ENCODE results near the gene TMPRSS12. TPM values are rescaled to one million over a fixed set of nuclear protein-coding genes. Genes with fewer than 3 reads are reported as not detected.
"Not testable (repeated sequence)": the region's sequence is repeated elsewhere in the genome, so short reads cannot be mapped to it uniquely, and the experiment has no call there.

TMPRSS12 gene
- total RNA-seq, 1 donor from 2014 or later, result not detected

DNA sequence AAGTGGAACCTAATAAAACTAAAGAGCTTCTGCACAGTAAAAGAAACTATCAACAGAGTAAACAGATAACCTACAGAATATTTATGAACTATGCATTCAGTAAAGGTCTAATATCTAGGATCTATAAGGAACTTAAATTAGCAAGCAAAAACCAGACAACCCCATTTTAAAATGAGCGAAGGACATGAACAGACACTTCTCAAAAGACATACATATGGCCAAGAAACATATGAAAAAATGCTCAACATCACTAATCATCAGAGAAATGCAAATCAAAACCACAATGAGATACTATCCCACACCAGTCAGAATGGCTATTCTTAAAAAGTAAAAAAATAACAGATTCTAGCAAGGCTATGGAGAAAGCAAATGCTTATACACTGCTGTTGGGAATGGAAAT is 12.5 kb downstream of the TMPRSS12 start:
- H3K36me3 ChIP-seq (ENCODE audit: control insufficient read depth in 3 of 3, insufficient read depth in 3 of 3, low read length in 3 of 3); H3K27me3 ChIP-seq (ENCODE audit: control insufficient read depth in 3 of 3, insufficient read depth in 3 of 3, low read length in 3 of 3); H3K9ac ChIP-seq (ENCODE audit: low read depth in 1 of 3, low read length in 3 of 3); H3K9me3 ChIP-seq (ENCODE audit: control insufficient read depth in 3 of 3, low read length in 3 of 3); H3K27ac ChIP-seq (ENCODE audit: low read depth, low read length); H3K4me1 ChIP-seq (ENCODE audit: control insufficient read depth in 3 of 3, insufficient read depth in 3 of 3, low read length in 3 of 3); H3K4me3 ChIP-seq (ENCODE audit: low read length in 3 of 3): not testable (repeated sequence)

DNA sequence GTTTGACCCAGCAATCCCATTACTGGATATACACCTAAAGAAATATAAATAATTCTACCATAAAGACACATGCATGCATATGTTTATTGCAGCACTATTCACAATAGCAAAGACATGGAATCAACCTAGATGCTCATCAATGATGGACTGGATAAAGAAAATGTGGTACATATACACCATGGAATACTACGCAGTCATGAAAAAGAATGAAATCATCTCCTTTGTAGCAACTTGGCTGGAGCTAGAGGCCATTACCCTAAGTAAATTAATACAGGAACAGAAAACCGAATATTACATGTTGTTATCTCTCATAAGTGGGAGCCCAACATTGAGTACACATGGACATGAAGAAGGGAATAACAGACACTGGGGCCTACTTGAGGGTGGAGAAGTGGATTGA is 13.0 kb downstream of the TMPRSS12 start:
- not testable (repeated sequence) for H3K9me3 ChIP-seq (ENCODE audit: control insufficient read depth in 3 of 3, low read length in 3 of 3); H3K4me3 ChIP-seq (ENCODE audit: low read length in 3 of 3); H3K27me3 ChIP-seq (ENCODE audit: control insufficient read depth in 3 of 3, insufficient read depth in 3 of 3, low read length in 3 of 3); H3K36me3 ChIP-seq (ENCODE audit: control insufficient read depth in 3 of 3, insufficient read depth in 3 of 3, low read length in 3 of 3); H3K9ac ChIP-seq (ENCODE audit: low read depth in 1 of 3, low read length in 3 of 3); H3K4me1 ChIP-seq (ENCODE audit: control insufficient read depth in 3 of 3, insufficient read depth in 3 of 3, low read length in 3 of 3); H3K27ac ChIP-seq (ENCODE audit: low read depth, low read length)

DNA sequence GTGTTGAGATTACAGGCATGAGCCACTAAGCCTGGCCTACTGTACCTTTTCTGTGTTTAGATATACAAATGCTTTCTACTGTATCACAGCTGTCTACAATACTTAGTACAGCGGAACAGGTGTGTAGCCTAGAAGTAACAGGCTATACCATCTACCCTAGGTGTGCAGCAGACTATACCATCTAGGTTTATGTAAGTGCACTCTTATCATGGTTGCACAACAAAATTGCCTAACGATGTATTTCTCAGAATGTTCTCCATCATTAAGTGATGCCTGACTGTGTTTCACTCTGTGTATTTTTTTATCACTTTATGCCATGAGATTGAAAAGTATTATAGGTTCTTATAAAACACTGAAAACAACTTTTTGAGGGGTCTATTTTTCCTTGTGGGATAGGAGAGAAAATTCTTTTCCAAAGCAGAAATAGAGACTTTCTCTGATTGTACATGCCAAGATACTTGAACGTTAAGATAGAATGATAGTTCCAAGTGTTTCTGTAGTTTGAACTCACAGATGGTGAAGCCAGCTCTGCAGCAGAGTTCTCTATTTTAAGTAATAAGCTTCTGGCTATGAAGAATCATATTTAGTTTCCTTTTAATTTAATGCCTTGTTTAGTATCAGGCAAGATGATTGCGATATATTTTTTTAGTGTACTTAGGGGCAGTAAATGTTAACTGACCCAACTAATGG is 17.0 kb downstream of the TMPRSS12 start:
- H3K9me3 ChIP-seq (ENCODE audit: control insufficient read depth in 3 of 3, low read length in 3 of 3), result no peaks in the 10 kb centered on the region
- no peak overlapping the region for H3K27ac ChIP-seq (ENCODE audit: low read depth, low read length)
- H3K27me3 ChIP-seq (ENCODE audit: control insufficient read depth in 3 of 3, insufficient read depth in 3 of 3, low read length in 3 of 3), result no peaks in the 10 kb centered on the region
- H3K36me3 ChIP-seq (ENCODE audit: control insufficient read depth in 3 of 3, insufficient read depth in 3 of 3, low read length in 3 of 3), result no peaks in the 10 kb centered on the region
- no peaks in the 10 kb centered on the region for H3K4me1 ChIP-seq (ENCODE audit: control insufficient read depth in 3 of 3, insufficient read depth in 3 of 3, low read length in 3 of 3)
- H3K9ac ChIP-seq (ENCODE audit: low read depth in 1 of 3, low read length in 3 of 3), result no peak overlapping the region
- no peak overlapping the region for H3K4me3 ChIP-seq (ENCODE audit: low read length in 3 of 3)

DNA sequence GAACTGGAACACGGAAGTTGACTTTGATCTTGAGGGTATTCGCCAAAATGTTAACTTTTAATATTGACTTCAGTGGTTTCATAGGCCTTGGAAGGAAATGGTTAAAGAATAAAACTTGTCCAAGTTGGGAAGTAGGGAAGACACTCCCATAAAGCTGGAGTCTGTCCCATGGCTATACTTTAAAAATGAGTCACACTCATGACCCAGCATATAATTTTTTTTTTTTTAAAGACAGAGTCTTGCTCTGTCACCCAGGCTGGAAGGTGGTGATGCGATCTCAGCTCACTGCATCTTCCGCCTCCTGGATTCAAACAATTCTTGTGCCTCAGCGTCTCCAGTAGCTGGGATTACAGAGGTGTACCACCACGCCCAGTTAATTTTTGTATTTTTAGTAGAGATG is 19.6 kb downstream of the TMPRSS12 start:
- Histone ChIP-seq H3K4me3 (ENCODE audit: low read length in 3 of 3) (no peak overlapping the region), H3K27ac (ENCODE audit: low read depth, low read length) (no peak overlapping the region), H3K9me3 (ENCODE audit: control insufficient read depth in 3 of 3, low read length in 3 of 3) (no peaks in the 10 kb centered on the region), H3K27me3 (ENCODE audit: control insufficient read depth in 3 of 3, insufficient read depth in 3 of 3, low read length in 3 of 3) (no peaks in the 10 kb centered on the region), H3K36me3 (ENCODE audit: control insufficient read depth in 3 of 3, insufficient read depth in 3 of 3, low read length in 3 of 3) (no peaks in the 10 kb centered on the region), H3K4me1 (ENCODE audit: control insufficient read depth in 3 of 3, insufficient read depth in 3 of 3, low read length in 3 of 3) (no peaks in the 10 kb centered on the region), H3K9ac (ENCODE audit: low read depth in 1 of 3, low read length in 3 of 3) (no peak overlapping the region)

DNA sequence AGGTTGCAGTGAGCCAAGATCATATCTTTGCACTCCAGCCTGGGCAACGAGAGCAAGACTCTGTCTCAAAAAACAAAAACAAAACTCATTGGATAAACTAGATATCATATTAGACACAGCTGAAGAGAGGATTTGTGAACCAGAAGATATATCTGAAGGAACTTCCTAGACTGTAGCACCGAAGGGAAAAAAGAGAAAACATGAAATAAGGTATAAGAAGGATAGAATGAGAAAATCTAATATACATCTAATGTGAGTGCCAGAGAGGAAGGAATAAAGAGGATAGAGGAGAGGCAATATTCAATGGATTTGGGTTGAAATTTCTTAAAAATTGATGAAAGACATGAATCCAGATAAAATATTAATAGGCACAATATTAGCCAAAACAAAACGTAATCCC is 22.5 kb downstream of the TMPRSS12 start:
- no peak overlapping the region for H3K4me3 ChIP-seq (ENCODE audit: low read length in 3 of 3)
- H3K27me3 ChIP-seq (ENCODE audit: control insufficient read depth in 3 of 3, insufficient read depth in 3 of 3, low read length in 3 of 3), result no peaks in the 10 kb centered on the region
- H3K27ac ChIP-seq (ENCODE audit: low read depth, low read length), result no peak overlapping the region
- no peaks in the 10 kb centered on the region for H3K36me3 ChIP-seq (ENCODE audit: control insufficient read depth in 3 of 3, insufficient read depth in 3 of 3, low read length in 3 of 3)
- H3K4me1 ChIP-seq (ENCODE audit: control insufficient read depth in 3 of 3, insufficient read depth in 3 of 3, low read length in 3 of 3), result no peaks in the 10 kb centered on the region
- no peak overlapping the region for H3K9ac ChIP-seq (ENCODE audit: low read depth in 1 of 3, low read length in 3 of 3)
- no peaks in the 10 kb centered on the region for H3K9me3 ChIP-seq (ENCODE audit: control insufficient read depth in 3 of 3, low read length in 3 of 3)

DNA sequence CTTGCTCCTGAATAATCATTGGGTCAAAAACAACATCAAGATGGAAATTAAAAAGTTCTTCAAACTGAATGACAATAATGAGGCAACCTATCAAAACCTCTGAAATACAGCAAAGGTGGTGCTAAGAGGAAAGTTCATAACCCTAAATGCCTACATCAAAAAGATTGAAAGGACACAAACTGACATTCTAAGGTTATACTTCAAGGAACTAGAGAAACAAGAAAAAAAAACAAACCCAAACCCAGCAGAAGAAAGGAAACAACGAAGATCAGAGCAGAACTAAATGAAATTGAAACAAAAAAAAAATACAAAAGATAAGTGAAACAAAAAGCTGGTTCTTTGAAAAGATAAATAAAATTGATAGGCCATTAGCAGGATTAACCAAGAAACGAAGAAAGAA is 26.2 kb downstream of the TMPRSS12 start:
- H3K4me1 ChIP-seq (ENCODE audit: control insufficient read depth in 3 of 3, insufficient read depth in 3 of 3, low read length in 3 of 3); H3K27ac ChIP-seq (ENCODE audit: low read depth, low read length); H3K4me3 ChIP-seq (ENCODE audit: low read length in 3 of 3); H3K9me3 ChIP-seq (ENCODE audit: control insufficient read depth in 3 of 3, low read length in 3 of 3); H3K9ac ChIP-seq (ENCODE audit: low read depth in 1 of 3, low read length in 3 of 3); H3K36me3 ChIP-seq (ENCODE audit: control insufficient read depth in 3 of 3, insufficient read depth in 3 of 3, low read length in 3 of 3); H3K27me3 ChIP-seq (ENCODE audit: control insufficient read depth in 3 of 3, insufficient read depth in 3 of 3, low read length in 3 of 3): not testable (repeated sequence)

DNA sequence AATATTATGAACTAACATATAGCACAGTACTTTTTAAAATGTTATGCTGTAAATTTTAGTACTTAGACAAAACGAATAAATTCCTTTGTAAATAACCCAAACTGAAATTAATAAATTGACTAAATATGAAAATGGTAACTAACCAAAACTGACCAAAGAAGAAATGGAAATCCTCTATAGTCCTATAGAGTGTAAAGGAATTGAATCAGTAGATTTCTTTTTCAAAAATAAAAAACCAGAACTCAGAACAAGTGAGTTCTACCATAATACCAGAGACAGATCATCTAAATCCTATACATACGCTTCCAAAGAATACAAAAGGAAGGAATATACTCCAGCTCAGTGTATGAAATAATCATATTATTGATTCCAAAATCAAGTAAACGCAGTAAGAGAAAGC is 39.8 kb downstream of the TMPRSS12 start:
- H3K27ac ChIP-seq (ENCODE audit: low read depth, low read length), result no peak overlapping the region
- H3K4me3 ChIP-seq (ENCODE audit: low read length in 3 of 3), result no peak overlapping the region
- peaks cover 0 to 6% (median 0%) of the 10 kb centered on the region in 3 donors for H3K9me3 ChIP-seq (ENCODE audit: control insufficient read depth in 3 of 3, low read length in 3 of 3)
- no peak overlapping the region for H3K9ac ChIP-seq (ENCODE audit: low read depth in 1 of 3, low read length in 3 of 3)
- H3K27me3 ChIP-seq (ENCODE audit: control insufficient read depth in 3 of 3, insufficient read depth in 3 of 3, low read length in 3 of 3), result no peaks in the 10 kb centered on the region
- no peaks in the 10 kb centered on the region for H3K36me3 ChIP-seq (ENCODE audit: control insufficient read depth in 3 of 3, insufficient read depth in 3 of 3, low read length in 3 of 3)
- H3K4me1 ChIP-seq (ENCODE audit: control insufficient read depth in 3 of 3, insufficient read depth in 3 of 3, low read length in 3 of 3), result no peaks in the 10 kb centered on the region

DNA sequence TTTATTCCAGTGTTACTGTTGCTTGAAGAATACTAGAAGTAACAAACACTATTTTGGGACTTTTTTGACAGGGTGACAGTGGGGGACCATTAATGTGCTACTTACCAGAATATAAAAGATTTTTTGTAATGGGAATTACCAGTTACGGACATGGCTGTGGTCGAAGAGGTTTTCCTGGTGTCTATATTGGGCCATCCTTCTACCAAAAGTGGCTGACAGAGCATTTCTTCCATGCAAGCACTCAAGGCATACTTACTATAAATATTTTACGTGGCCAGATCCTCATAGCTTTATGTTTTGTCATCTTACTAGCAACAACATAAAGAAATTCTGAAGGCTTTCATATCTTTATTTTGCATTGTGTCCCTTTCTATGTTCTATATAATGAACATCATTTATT is 44.5 kb downstream of the TMPRSS12 start:
- no peak overlapping the region for H3K9ac ChIP-seq (ENCODE audit: low read depth in 1 of 3, low read length in 3 of 3)
- H3K4me1 ChIP-seq (ENCODE audit: control insufficient read depth in 3 of 3, insufficient read depth in 3 of 3, low read length in 3 of 3), result no peaks in the 10 kb centered on the region
- no peak overlapping the region for H3K27ac ChIP-seq (ENCODE audit: low read depth, low read length)
- no peak overlapping the region for H3K4me3 ChIP-seq (ENCODE audit: low read length in 3 of 3)
- no peaks in the 10 kb centered on the region for H3K36me3 ChIP-seq (ENCODE audit: control insufficient read depth in 3 of 3, insufficient read depth in 3 of 3, low read length in 3 of 3)
- H3K9me3 ChIP-seq (ENCODE audit: control insufficient read depth in 3 of 3, low read length in 3 of 3), result peaks cover 0 to 6% (median 0%) of the 10 kb centered on the region in 3 donors
- no peaks in the 10 kb centered on the region for H3K27me3 ChIP-seq (ENCODE audit: control insufficient read depth in 3 of 3, insufficient read depth in 3 of 3, low read length in 3 of 3)

DNA sequence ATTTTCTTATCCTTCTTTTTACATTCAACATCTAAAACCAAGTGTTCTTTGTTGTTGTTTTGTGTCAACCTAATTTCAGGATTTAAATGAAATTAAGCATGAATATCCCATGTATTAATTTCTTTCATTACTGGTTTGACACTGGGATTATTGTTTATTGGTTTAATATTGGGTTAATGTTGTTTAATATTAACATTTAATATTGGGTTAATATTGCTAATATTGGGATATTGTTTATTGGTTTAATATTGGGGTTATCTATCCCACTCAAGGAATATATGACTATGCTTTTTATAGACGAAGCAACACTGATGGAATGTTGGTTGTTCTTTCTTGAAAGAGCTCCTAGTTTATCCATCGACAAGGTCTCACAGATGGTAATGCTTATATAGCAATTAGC is 45.9 kb downstream of the TMPRSS12 start:
- H3K36me3 ChIP-seq (ENCODE audit: control insufficient read depth in 3 of 3, insufficient read depth in 3 of 3, low read length in 3 of 3), result no peaks in the 10 kb centered on the region

DNA sequence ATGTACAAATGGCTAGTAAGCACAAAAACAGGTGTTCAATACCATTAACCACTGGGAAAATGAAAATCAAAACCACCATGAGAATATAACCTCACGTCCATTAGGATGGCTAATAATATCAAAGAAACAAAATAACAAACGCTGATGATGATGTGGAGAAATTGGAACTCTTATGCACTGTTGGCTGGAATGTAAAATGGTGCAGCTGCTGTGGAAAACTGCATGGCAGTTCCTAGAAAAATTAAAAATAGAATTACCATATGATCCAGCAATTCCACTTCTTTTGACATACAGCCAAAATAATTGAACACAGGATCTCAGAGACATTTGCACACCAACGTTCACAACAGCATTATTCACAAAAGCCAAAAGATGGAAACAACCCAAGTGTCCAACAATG is 51.5 kb downstream of the TMPRSS12 start:
- Histone ChIP-seq H3K27ac (ENCODE audit: low read depth, low read length) (peak overlapping the region; percentile 42), H3K9ac (ENCODE audit: low read depth in 1 of 3, low read length in 3 of 3) (no peak overlapping the region), H3K4me3 (ENCODE audit: low read length in 3 of 3) (peak overlapping the region in 1 of 3 donors; percentile 6), H3K9me3 (ENCODE audit: control insufficient read depth in 3 of 3, low read length in 3 of 3) (peaks cover 0 to 4% (median 0%) of the 10 kb centered on the region in 3 donors), H3K4me1 (ENCODE audit: control insufficient read depth in 3 of 3, insufficient read depth in 3 of 3, low read length in 3 of 3) (peaks cover 0 to 3% (median 0%) of the 10 kb centered on the region in 3 donors), H3K27me3 (ENCODE audit: control insufficient read depth in 3 of 3, insufficient read depth in 3 of 3, low read length in 3 of 3) (no peaks in the 10 kb centered on the region), H3K36me3 (ENCODE audit: control insufficient read depth in 3 of 3, insufficient read depth in 3 of 3, low read length in 3 of 3) (no peaks in the 10 kb centered on the region)

More for the DNA sequence above, 45.9 kb downstream of the TMPRSS12 start:
- no peaks in the 10 kb centered on the region for H3K27me3 ChIP-seq (ENCODE audit: control insufficient read depth in 3 of 3, insufficient read depth in 3 of 3, low read length in 3 of 3)
- H3K4me1 ChIP-seq (ENCODE audit: control insufficient read depth in 3 of 3, insufficient read depth in 3 of 3, low read length in 3 of 3), result no peaks in the 10 kb centered on the region
- H3K27ac ChIP-seq (ENCODE audit: low read depth, low read length), result no peak overlapping the region
- H3K9ac ChIP-seq (ENCODE audit: low read depth in 1 of 3, low read length in 3 of 3), result no peak overlapping the region
- H3K4me3 ChIP-seq (ENCODE audit: low read length in 3 of 3), result no peak overlapping the region
- no peaks in the 10 kb centered on the region for H3K9me3 ChIP-seq (ENCODE audit: control insufficient read depth in 3 of 3, low read length in 3 of 3)
